Measurements from ENCODE around the gene GPR158.

DNA sequence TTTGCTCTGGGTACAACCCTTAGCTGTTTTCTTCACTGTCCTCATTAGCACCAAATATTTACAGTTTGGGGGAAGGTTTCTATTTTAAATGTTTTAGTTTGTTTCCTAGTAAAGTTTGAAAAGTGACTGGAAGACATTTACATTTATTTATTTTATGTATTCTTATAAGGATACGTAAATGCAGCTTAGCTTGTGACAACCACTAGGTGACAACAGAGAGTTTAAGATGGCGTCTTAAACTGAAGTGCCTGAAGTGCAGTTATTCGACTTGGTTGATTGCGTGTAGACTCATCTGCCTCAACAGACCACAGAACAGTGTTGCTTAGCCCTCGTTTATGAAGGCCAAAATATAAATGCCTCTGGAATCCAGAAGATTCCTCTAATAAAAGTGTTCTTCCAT lies 381.1 kb downstream of the GPR158 start:
- no peak for TF ChIP-seq EZH2phosphoT487 (IDR thresholded peaks at IDR 0.05; ENCODE audit: insufficient read depth, low read depth)
- TF ChIP-seq EZH2 (IDR thresholded peaks at IDR 0.05; ENCODE audit: insufficient read depth, poor library complexity, severe bottlenecking): no peak

Measured in GM23248 (cell line).